ENCODE results near the gene AGBL4.

Gene AGBL4

GRCh38 chr1:49199564-49199963, 824.2 kb downstream of the AGBL4 start:
- Mint-ChIP-seq H3K4me3 (no peak overlapping the region), H3K27ac (no peak overlapping the region), H3K9me3 (peaks cover 27% of the 10 kb centered on the region), H3K4me1 (ENCODE audit: low read depth) (no peaks in the 10 kb centered on the region), H3K36me3 (ENCODE audit: low read depth) (no peaks in the 10 kb centered on the region), H3K27me3 (ENCODE audit: low read depth) (no peaks in the 10 kb centered on the region)
- no peak for DNase-seq (ENCODE audit: low spot score)

- Mint-ChIP-seq H3K4me1 (ENCODE audit: low read depth) (no peaks in the 10 kb centered on the region), H3K27ac (no peak overlapping the region), H3K9me3 (peaks cover 27% of the 10 kb centered on the region), H3K27me3 (ENCODE audit: low read depth) (no peaks in the 10 kb centered on the region), H3K4me3 (no peak overlapping the region), H3K36me3 (ENCODE audit: low read depth) (no peaks in the 10 kb centered on the region)
- no peak for DNase-seq (ENCODE audit: low spot score)
Measured at GRCh38 chr1:49197081-49197480, 826.7 kb downstream of the AGBL4 start.

DNA sequence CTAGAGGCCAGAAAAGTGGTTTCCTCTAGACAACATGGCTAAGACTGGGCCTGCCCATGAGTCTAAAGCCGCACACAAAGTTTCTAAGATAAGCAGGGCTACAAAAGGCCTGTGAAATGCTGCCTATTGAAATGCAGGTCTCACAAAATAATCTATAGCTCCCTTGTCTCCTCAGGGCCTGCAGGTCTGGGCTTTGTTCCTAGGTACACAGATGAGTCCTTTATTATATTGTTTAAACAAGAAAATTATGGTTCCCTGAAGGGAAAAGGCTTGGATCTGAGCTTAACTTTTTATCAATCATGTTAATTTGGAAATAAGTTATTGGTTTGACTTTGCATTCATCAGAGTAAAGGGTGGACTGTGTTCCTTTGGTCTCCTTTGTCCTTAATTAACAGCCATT, 833.6 kb downstream of the AGBL4 start:
- peaks cover 12% of the 10 kb centered on the region for H3K9me3 Mint-ChIP-seq
- H3K36me3 Mint-ChIP-seq (ENCODE audit: low read depth) = no peaks in the 10 kb centered on the region
- no peak overlapping the region for H3K4me3 Mint-ChIP-seq
- no peaks in the 10 kb centered on the region for H3K27me3 Mint-ChIP-seq (ENCODE audit: low read depth)
- H3K27ac Mint-ChIP-seq = no peak overlapping the region
- DNase-seq (ENCODE audit: low spot score) = no peak
- no peaks in the 10 kb centered on the region for H3K4me1 Mint-ChIP-seq (ENCODE audit: low read depth)

GRCh38 chr1:49187056-49187455, 836.7 kb downstream of the AGBL4 start:
- H3K36me3 Mint-ChIP-seq (ENCODE audit: low read depth) = no peaks in the 10 kb centered on the region
- H3K27me3 Mint-ChIP-seq (ENCODE audit: low read depth) = no peaks in the 10 kb centered on the region
- no peak overlapping the region for H3K27ac Mint-ChIP-seq
- no peaks in the 10 kb centered on the region for H3K4me1 Mint-ChIP-seq (ENCODE audit: low read depth)
- peaks cover 11% of the 10 kb centered on the region for H3K9me3 Mint-ChIP-seq
- no peak overlapping the region for H3K4me3 Mint-ChIP-seq
- no peak for DNase-seq (ENCODE audit: low spot score)

GRCh38 chr1:49185450-49185980, 838.2 kb downstream of the AGBL4 start:
- no peak overlapping the region for H3K27ac Mint-ChIP-seq
- H3K36me3 Mint-ChIP-seq (ENCODE audit: low read depth) = no peaks in the 10 kb centered on the region
- no peaks in the 10 kb centered on the region for H3K4me1 Mint-ChIP-seq (ENCODE audit: low read depth)
- H3K27me3 Mint-ChIP-seq (ENCODE audit: low read depth) = no peaks in the 10 kb centered on the region
- peaks cover 11% of the 10 kb centered on the region for H3K9me3 Mint-ChIP-seq
- H3K4me3 Mint-ChIP-seq = no peak overlapping the region
- DNase-seq (ENCODE audit: low spot score) = no peak

- H3K4me3 Mint-ChIP-seq = no peak overlapping the region
- no peaks in the 10 kb centered on the region for H3K36me3 Mint-ChIP-seq (ENCODE audit: low read depth)
- DNase-seq (ENCODE audit: low spot score) = no peak
- H3K27me3 Mint-ChIP-seq (ENCODE audit: low read depth) = no peaks in the 10 kb centered on the region
- peaks cover 11% of the 10 kb centered on the region for H3K9me3 Mint-ChIP-seq
- H3K4me1 Mint-ChIP-seq (ENCODE audit: low read depth) = no peaks in the 10 kb centered on the region
- no peak overlapping the region for H3K27ac Mint-ChIP-seq
Measured at GRCh38 chr1:49183489-49183888, 840.3 kb downstream of the AGBL4 start.

DNA sequence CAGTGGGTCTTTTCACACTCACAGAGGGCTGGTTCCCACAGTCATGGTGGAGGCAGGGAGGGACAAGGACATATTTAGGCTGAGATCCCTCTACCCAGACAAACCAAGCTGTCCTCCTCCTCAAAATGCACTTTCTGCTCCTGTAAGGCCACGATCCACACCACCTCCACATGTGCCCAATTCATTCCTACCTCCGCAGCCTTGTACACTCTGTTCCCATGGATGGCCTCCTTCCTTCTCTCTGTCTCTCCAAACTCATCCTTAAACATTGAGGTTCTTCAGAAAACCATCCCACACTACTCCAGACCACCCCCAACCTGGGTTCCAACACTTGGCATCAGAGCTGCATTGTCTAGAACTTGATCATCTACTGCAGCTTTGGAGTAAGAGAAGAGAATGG, 842.7 kb downstream of the AGBL4 start:
- Mint-ChIP-seq H3K9me3 (peaks cover 3% of the 10 kb centered on the region), H3K27me3 (ENCODE audit: low read depth) (no peaks in the 10 kb centered on the region), H3K4me1 (ENCODE audit: low read depth) (no peaks in the 10 kb centered on the region), H3K27ac (no peak overlapping the region), H3K4me3 (no peak overlapping the region), H3K36me3 (ENCODE audit: low read depth) (no peaks in the 10 kb centered on the region)
- no peak for DNase-seq (ENCODE audit: low spot score)

DNA sequence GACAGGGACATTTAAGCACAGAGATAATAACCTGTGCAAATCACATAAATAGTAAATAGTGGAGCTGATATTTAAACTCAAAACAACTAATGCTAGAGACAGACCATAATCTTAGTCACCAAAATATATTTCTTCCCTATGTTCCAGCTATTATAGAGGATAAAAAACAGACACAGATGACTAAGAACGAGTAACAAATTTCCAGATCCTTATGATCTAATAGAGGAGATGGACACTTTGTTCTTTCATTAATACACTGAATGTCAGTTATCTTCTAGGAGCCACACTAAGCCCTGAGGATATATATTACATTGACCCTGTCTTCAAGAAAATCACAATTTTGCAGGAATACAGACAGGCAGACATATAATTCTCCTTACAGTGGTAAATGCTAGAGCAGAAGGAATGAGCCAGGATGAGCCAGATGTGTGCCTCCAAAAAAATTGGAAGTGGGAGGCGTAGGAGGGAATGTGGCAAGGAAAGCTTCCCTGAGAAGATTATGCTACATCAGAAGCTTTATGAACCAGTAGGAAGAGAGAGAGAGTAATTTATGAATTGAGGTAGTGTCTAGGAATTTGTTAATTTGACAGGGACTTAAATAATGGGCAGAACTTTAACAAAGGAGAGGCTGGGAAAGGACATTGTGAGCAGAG, 851.7 kb downstream of the AGBL4 start:
- H3K36me3 Mint-ChIP-seq (ENCODE audit: low read depth) = no peaks in the 10 kb centered on the region
- no peaks in the 10 kb centered on the region for H3K27me3 Mint-ChIP-seq (ENCODE audit: low read depth)
- no peaks in the 10 kb centered on the region for H3K4me1 Mint-ChIP-seq (ENCODE audit: low read depth)
- DNase-seq (ENCODE audit: low spot score) = no peak
- H3K27ac Mint-ChIP-seq = no peak overlapping the region
- H3K4me3 Mint-ChIP-seq = no peak overlapping the region
- no peaks in the 10 kb centered on the region for H3K9me3 Mint-ChIP-seq

DNA sequence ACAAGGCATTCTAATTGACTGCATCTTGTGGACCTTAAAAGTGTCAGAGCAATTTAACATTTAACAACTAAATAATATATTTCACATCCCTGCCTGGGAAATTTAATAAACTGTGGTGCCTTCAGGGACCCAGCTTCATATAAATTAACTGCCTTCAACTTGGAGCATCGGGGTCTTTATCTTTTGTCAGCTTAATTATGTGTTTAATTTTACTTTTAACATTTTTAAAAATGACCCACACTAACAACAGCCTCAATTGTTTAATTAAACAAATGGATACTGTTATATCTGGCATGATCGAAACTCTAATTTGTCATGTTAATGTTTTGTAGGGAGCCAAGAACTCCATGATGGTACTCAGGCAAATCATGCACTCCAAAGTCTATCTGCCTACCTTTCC, 857.7 kb downstream of the AGBL4 start:
- no peaks in the 10 kb centered on the region for H3K27me3 Mint-ChIP-seq (ENCODE audit: low read depth)
- no peaks in the 10 kb centered on the region for H3K9me3 Mint-ChIP-seq
- H3K36me3 Mint-ChIP-seq (ENCODE audit: low read depth) = no peaks in the 10 kb centered on the region
- no peak overlapping the region for H3K4me3 Mint-ChIP-seq
- H3K27ac Mint-ChIP-seq = no peak overlapping the region
- no peaks in the 10 kb centered on the region for H3K4me1 Mint-ChIP-seq (ENCODE audit: low read depth)
- no peak for DNase-seq (ENCODE audit: low spot score)

- DNase-seq (ENCODE audit: low spot score) = no peak
- H3K27ac Mint-ChIP-seq = no peak overlapping the region
- H3K9me3 Mint-ChIP-seq = peaks cover 8% of the 10 kb centered on the region
Measured at GRCh38 chr1:49163031-49163430, 860.7 kb downstream of the AGBL4 start.

GRCh38 chr1:49160677-49161076, 863.1 kb downstream of the AGBL4 start:
- H3K4me1 Mint-ChIP-seq (ENCODE audit: low read depth) = no peaks in the 10 kb centered on the region
- peaks cover 11% of the 10 kb centered on the region for H3K9me3 Mint-ChIP-seq
- H3K27me3 Mint-ChIP-seq (ENCODE audit: low read depth) = no peaks in the 10 kb centered on the region
- no peak for DNase-seq (ENCODE audit: low spot score)
- no peaks in the 10 kb centered on the region for H3K36me3 Mint-ChIP-seq (ENCODE audit: low read depth)
- no peak overlapping the region for H3K4me3 Mint-ChIP-seq
- H3K27ac Mint-ChIP-seq = no peak overlapping the region

More at GRCh38 chr1:49163031-49163430, 860.7 kb downstream of the AGBL4 start:
- no peak overlapping the region for H3K4me3 Mint-ChIP-seq
- H3K4me1 Mint-ChIP-seq (ENCODE audit: low read depth) = no peaks in the 10 kb centered on the region
- no peaks in the 10 kb centered on the region for H3K27me3 Mint-ChIP-seq (ENCODE audit: low read depth)
- no peaks in the 10 kb centered on the region for H3K36me3 Mint-ChIP-seq (ENCODE audit: low read depth)

DNA sequence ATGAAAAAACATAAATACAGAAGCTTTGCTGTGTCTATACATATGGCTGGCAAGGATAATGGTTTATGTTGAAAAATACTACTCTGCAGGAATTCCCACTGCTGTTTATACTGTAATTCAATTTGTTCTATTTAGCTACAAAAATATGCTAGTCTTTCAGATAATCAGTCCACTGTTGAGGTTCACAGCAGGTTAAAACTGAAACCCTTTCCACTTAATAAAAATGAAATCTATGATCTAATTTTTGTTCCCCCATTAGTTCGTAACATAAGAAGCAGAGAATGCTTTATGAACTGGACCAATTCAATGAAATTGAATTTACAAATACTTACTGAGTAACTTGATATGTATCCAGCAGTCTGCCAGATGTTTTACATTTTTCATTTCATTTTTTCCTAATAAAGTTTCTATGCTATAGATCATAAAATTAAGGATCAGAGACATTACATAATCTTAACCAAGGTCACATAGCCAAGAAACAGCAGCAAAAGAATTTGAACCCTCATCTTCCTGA, 887.0 kb downstream of the AGBL4 start:
- peaks cover 14% of the 10 kb centered on the region for H3K9me3 Mint-ChIP-seq
- H3K27ac Mint-ChIP-seq = no peak overlapping the region
- no peaks in the 10 kb centered on the region for H3K4me1 Mint-ChIP-seq (ENCODE audit: low read depth)
- H3K36me3 Mint-ChIP-seq (ENCODE audit: low read depth) = no peaks in the 10 kb centered on the region
- no peaks in the 10 kb centered on the region for H3K27me3 Mint-ChIP-seq (ENCODE audit: low read depth)
- DNase-seq (ENCODE audit: low spot score) = no peak
- H3K4me3 Mint-ChIP-seq = no peak overlapping the region

DNA sequence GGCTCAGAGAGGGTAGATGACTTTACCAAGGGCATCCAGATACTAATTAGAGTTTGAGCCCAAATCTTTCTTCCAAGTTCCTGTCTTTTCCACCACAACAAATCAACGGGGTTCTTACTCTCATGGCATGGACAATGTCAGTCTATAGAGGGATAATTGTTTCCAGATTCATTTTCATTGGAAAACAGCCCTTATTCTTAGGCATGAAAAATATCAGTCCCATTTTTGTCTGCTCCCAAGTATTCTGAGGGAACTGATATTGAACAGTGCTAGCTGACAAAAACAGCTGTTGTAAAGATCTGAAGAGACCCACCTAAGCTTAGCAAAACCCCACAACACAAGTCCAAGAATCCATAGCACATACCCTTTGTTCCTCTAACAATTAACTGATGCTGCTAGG, 898.0 kb downstream of the AGBL4 start:
- Mint-ChIP-seq H3K4me3 (no peak overlapping the region), H3K27ac (no peak overlapping the region), H3K27me3 (ENCODE audit: low read depth) (no peaks in the 10 kb centered on the region), H3K4me1 (ENCODE audit: low read depth) (no peaks in the 10 kb centered on the region), H3K36me3 (ENCODE audit: low read depth) (no peaks in the 10 kb centered on the region), H3K9me3 (peaks cover 4% of the 10 kb centered on the region)
- no peak for DNase-seq (ENCODE audit: low spot score)

- Mint-ChIP-seq H3K4me1 (ENCODE audit: low read depth) (no peaks in the 10 kb centered on the region), H3K4me3 (no peak overlapping the region), H3K27ac (no peak overlapping the region), H3K9me3 (peaks cover 3% of the 10 kb centered on the region), H3K36me3 (ENCODE audit: low read depth) (no peaks in the 10 kb centered on the region), H3K27me3 (ENCODE audit: low read depth) (no peaks in the 10 kb centered on the region)
- no peak for DNase-seq (ENCODE audit: low spot score)
Measured at GRCh38 chr1:49111931-49112330, 911.8 kb downstream of the AGBL4 start.

- no peak overlapping the region for H3K4me3 Mint-ChIP-seq
- no peaks in the 10 kb centered on the region for H3K36me3 Mint-ChIP-seq (ENCODE audit: low read depth)
- H3K27ac Mint-ChIP-seq = no peak overlapping the region
- DNase-seq (ENCODE audit: low spot score) = no peak
- no peaks in the 10 kb centered on the region for H3K9me3 Mint-ChIP-seq
- no peaks in the 10 kb centered on the region for H3K4me1 Mint-ChIP-seq (ENCODE audit: low read depth)
- no peaks in the 10 kb centered on the region for H3K27me3 Mint-ChIP-seq (ENCODE audit: low read depth)
Measured at GRCh38 chr1:49106445-49106844, 917.3 kb downstream of the AGBL4 start.
